HG03432 (cell line): Measurements from ENCODE around the gene RCL1.
A peak's percentile ranks its signal among the peaks of the same experiment; 100 is the strongest.
"Not testable (repeated sequence)": the region's sequence is repeated elsewhere in the genome, so short reads cannot be mapped to it uniquely, and the experiment has no call there.

Experiments used
- ATAC-seq: cut with Tn5 transposase; IDR thresholded peaks from one replicate; pipeline ENCODE4 v1.9.1; 2021; ENCODE audit warnings: mild to moderate bottlenecking, moderate library complexity; ENCODE audit not compliant: unreplicated experiment

Gene RCL1

GRCh38 chr9:4781408-4781807 lies 11.3 kb upstream of the RCL1 start:
- no peak for ATAC-seq

GRCh38 chr9:4783191-4783590 lies 9.6 kb upstream of the RCL1 start:
- ATAC-seq: not testable (repeated sequence)

- ATAC-seq: no peak
Observed at GRCh38 chr9:4784403-4784802, 8.3 kb upstream of the RCL1 start.

- no peak for ATAC-seq
Observed at GRCh38 chr9:4786599-4786998, 6.1 kb upstream of the RCL1 start.

GRCh38 chr9:4787876-4788275 lies 4.9 kb upstream of the RCL1 start:
- no peak for ATAC-seq

GRCh38 chr9:4788703-4789102 lies 4.0 kb upstream of the RCL1 start:
- ATAC-seq: no peak

GRCh38 chr9:4792054-4792571 lies 631 bp upstream of the RCL1 start:
- ATAC-seq: peak; percentile 35

- ATAC-seq: no peak
Observed at GRCh38 chr9:4793459-4794395, 983 bp downstream of the RCL1 start.

- ATAC-seq: no peak
Observed at GRCh38 chr9:4794691-4795090, 1.9 kb downstream of the RCL1 start.

GRCh38 chr9:4795108-4795507 lies 2.4 kb downstream of the RCL1 start:
- ATAC-seq: not testable (repeated sequence)

- ATAC-seq: no peak
Observed at GRCh38 chr9:4796530-4796929, 3.8 kb downstream of the RCL1 start.

GRCh38 chr9:4796988-4797853 lies 4.5 kb downstream of the RCL1 start:
- ATAC-seq: no peak

GRCh38 chr9:4797854-4798150 lies 5.1 kb downstream of the RCL1 start:
- ATAC-seq: no peak

- ATAC-seq: no peak
Observed at GRCh38 chr9:4798281-4799032, 5.7 kb downstream of the RCL1 start.

- ATAC-seq: no peak
Observed at GRCh38 chr9:4799033-4799430, 6.3 kb downstream of the RCL1 start.

- no peak for ATAC-seq
Observed at GRCh38 chr9:4799775-4800174, 7.0 kb downstream of the RCL1 start.

- no peak for ATAC-seq
Observed at GRCh38 chr9:4801156-4801555, 8.4 kb downstream of the RCL1 start.

- ATAC-seq: no peak
Observed at GRCh38 chr9:4803670-4804530, 11.2 kb downstream of the RCL1 start.

- no peak for ATAC-seq
Observed at GRCh38 chr9:4804531-4805016, 11.8 kb downstream of the RCL1 start.
